NCI-H146 treated with DMSO at 0.1 percent for 48 hours (cell line): ENCODE results near the gene MSRB2.
"Not testable (repeated sequence)": the region's sequence is repeated elsewhere in the genome, so short reads cannot be mapped to it uniquely, and the experiment has no call there.

Experiments
- DNase-seq: peaks from one replicate; lab custom pipeline; 2025; ENCODE audit not compliant: unreplicated experiment; lab: John Stamatoyannopoulos, UW

The MSRB2 gene

GRCh38 chr10:23095404-23095965 is at the start of gene MSRB2:
TSS of gene MSRB2 (plus strand) at chr10:23095579. CDS start at chr10:23095609, 30 bp downstream.
- DNase-seq = peak; percentile 93

- DNase-seq = no peak
Measured at GRCh38 chr10:23046027-23046426, 49.4 kb upstream of the MSRB2 start.

- DNase-seq = no peak
Measured at GRCh38 chr10:23047201-23048050, 48.0 kb upstream of the MSRB2 start.

- DNase-seq = no peak
Measured at GRCh38 chr10:23048191-23048590, 47.2 kb upstream of the MSRB2 start.

- no peak for DNase-seq
Measured at GRCh38 chr10:23051278-23051677, 44.1 kb upstream of the MSRB2 start.

GRCh38 chr10:23051855-23052331 is 43.5 kb upstream of the MSRB2 start:
- DNase-seq = no peak

GRCh38 chr10:23053036-23053435 is 42.3 kb upstream of the MSRB2 start:
- no peak for DNase-seq

GRCh38 chr10:23055424-23056185 is 39.8 kb upstream of the MSRB2 start:
- no peak for DNase-seq

- no peak for DNase-seq
Measured at GRCh38 chr10:23056186-23056579, 39.2 kb upstream of the MSRB2 start.

GRCh38 chr10:23058366-23058765 is 37.0 kb upstream of the MSRB2 start:
- DNase-seq = no peak

GRCh38 chr10:23060918-23061317 is 34.5 kb upstream of the MSRB2 start:
- DNase-seq = no peak

GRCh38 chr10:23063045-23063972 is 32.1 kb upstream of the MSRB2 start:
- DNase-seq = no peak

- DNase-seq = no peak
Measured at GRCh38 chr10:23063973-23064812, 31.2 kb upstream of the MSRB2 start.

- not testable (repeated sequence) for DNase-seq
Measured at GRCh38 chr10:23064813-23065114, 30.6 kb upstream of the MSRB2 start.

- no peak for DNase-seq
Measured at GRCh38 chr10:23065181-23065948, 30.0 kb upstream of the MSRB2 start.

GRCh38 chr10:23067337-23067736 is 28.0 kb upstream of the MSRB2 start:
- no peak for DNase-seq

- DNase-seq = peak; percentile 16
Measured at GRCh38 chr10:23067939-23068775, 27.2 kb upstream of the MSRB2 start.
